ENCODE data around the gene KRT79. TPM values are rescaled to one million over a fixed set of nuclear protein-coding genes. Genes with fewer than 3 reads are reported as not detected.

Gene KRT79
- total and polyA plus RNA-seq, 8 donors: 0.32 to 0.58 TPM; not detected in 6

- no peak for ATAC-seq
Measured at GRCh38 chr12:52836491-52837412, 2.6 kb upstream of the KRT79 start.

GRCh38 chr12:52836042-52836466, 1.9 kb upstream of the KRT79 start:
- Histone ChIP-seq H3K4me3 (no peak overlapping the region), H3K36me3 (no peaks in the 10 kb centered on the region), H3K4me1 (no peaks in the 10 kb centered on the region), H3K27ac (no peak overlapping the region), H3K9me3 (no peaks in the 10 kb centered on the region), H3K27me3 (peaks cover 0 to 83% of the 10 kb centered on the region in 2 donors)
- intact Hi-C loops (cut with DNase I): no loop called here
- ATAC-seq: peak; percentile 35
- no peak for DNase-seq
- no peak for TF ChIP-seq CTCF (IDR thresholded peaks at IDR 0.05)

More at GRCh38 chr12:52836491-52837412, 2.6 kb upstream of the KRT79 start:
- intact Hi-C loops (cut with DNase I): no loop called here
- no peak for TF ChIP-seq CTCF (IDR thresholded peaks at IDR 0.05)
- H3K9me3 ChIP-seq: no peaks in the 10 kb centered on the region
- peaks cover 0 to 89% of the 10 kb centered on the region in 2 donors for H3K27me3 ChIP-seq
- H3K27ac ChIP-seq: no peak overlapping the region
- DNase-seq: no peak
- no peak overlapping the region for H3K4me3 ChIP-seq
- H3K4me1 ChIP-seq: no peaks in the 10 kb centered on the region
- H3K36me3 ChIP-seq: no peaks in the 10 kb centered on the region

- Histone ChIP-seq H3K27me3 (peaks cover 0 to 77% of the 10 kb centered on the region in 2 donors), H3K27ac (no peak overlapping the region), H3K9me3 (no peaks in the 10 kb centered on the region), H3K36me3 (no peaks in the 10 kb centered on the region), H3K4me1 (no peaks in the 10 kb centered on the region), H3K4me3 (no peak overlapping the region)
- intact Hi-C loops (cut with DNase I): no loop called here
- ATAC-seq (no peak), DNase-seq (no peak)
- TF ChIP-seq CTCF (IDR thresholded peaks at IDR 0.05): no peak
Measured at GRCh38 chr12:52835271-52836041, 1.3 kb upstream of the KRT79 start.

GRCh38 chr12:52834727-52835001, 553 bp upstream of the KRT79 start:
- Histone ChIP-seq H3K9me3 (no peaks in the 10 kb centered on the region), H3K27me3 (peaks cover 0 to 69% of the 10 kb centered on the region in 2 donors), H3K4me3 (no peak overlapping the region), H3K36me3 (no peaks in the 10 kb centered on the region), H3K27ac (no peak overlapping the region), H3K4me1 (no peaks in the 10 kb centered on the region)
- no peak for TF ChIP-seq CTCF (IDR thresholded peaks at IDR 0.05)
- ATAC-seq (no peak), DNase-seq (no peak)
- intact Hi-C loops (cut with DNase I): no loop called here
